H1 (cell line): ENCODE data around the gene TM4SF20. TPM values are rescaled to one million over a fixed set of nuclear protein-coding genes. Genes with fewer than 3 reads are reported as not detected.

Experiments used
- BACH1 ChIP-seq: IDR thresholded peaks from 2 replicates; pipeline ENCODE4 v1.6.1; 2012; ENCODE audit warnings: low read length, improper control_type of control experiment
- BCL11A ChIP-seq, 2 experiments: IDR thresholded peaks; one replicate each; pipeline ENCODE4 v1.6.1; 2011; ENCODE audit warnings: low read depth in 2 of 2, low read length in 2 of 2, mild to moderate bottlenecking in 2 of 2
- CBX8 ChIP-seq: fragments of 300-800, 300-1000 bp; sonication (generic); IDR thresholded peaks from 2 replicates; pipeline ENCODE4 v1.7.1; 2016; ENCODE audit warnings: low read depth, low read length, borderline replicate concordance
- CHD2 ChIP-seq: IDR thresholded peaks from 2 replicates; pipeline ENCODE4 v1.6.1; 2012; ENCODE audit warnings: low read length, improper control_type of control experiment
- FOSL1 ChIP-seq: IDR thresholded peaks from 2 replicates; pipeline ENCODE4 v1.6.1; 2011; ENCODE audit warnings: mild to moderate bottlenecking, low read depth, low read length, moderate library complexity; ENCODE audit not compliant: insufficient read depth
- JUND ChIP-seq: IDR thresholded peaks from 2 replicates; pipeline ENCODE4 v1.6.1; 2011; ENCODE audit warnings: mild to moderate bottlenecking, improper control_type of control experiment, low read length
- MAFK ChIP-seq: IDR thresholded peaks from 2 replicates; pipeline ENCODE4 v1.6.1; 2012; ENCODE audit warnings: low read depth, mild to moderate bottlenecking, improper control_type of control experiment, low read length
- RFX5 ChIP-seq: IDR thresholded peaks from 2 replicates; pipeline ENCODE4 v1.6.1; 2011; ENCODE audit warnings: low read depth, low read length, improper control_type of control experiment, borderline replicate concordance
- SP4 ChIP-seq: IDR thresholded peaks from 2 replicates; pipeline ENCODE4 v1.6.1; 2012; ENCODE audit warnings: low read length, inconsistent platforms
- TAF1 ChIP-seq: IDR thresholded peaks from 2 replicates; pipeline ENCODE4 v1.6.1; 2011; ENCODE audit warnings: mild to moderate bottlenecking, low read depth, low read length
- polyA plus RNA-seq, 7 experiments: library from polyadenylated mRNA; depleted of rRNA in 3 of 7; stranded (reverse) in 5 of 7; unstranded in 2 of 7; fragments of >200 nt in 5 of 7; fragments of 200-250 nt in 2 of 7; gene quantifications; 1 replicate in 5 of 7; 2 replicates in 1 of 7; 4 replicates in 1 of 7; pipeline versions ENCODE4 v1.2.1 to v1.2.3, GENCODE V29; 2011 to 2013; ENCODE audit warnings: missing spikeins in 2 of 7, mixed read lengths in 2 of 7
- total RNA-seq: library from RNA; stranded (reverse); fragmentation: NEBNext Ultra II Directional; extraction: Animal tissue kit (Norgen Biotek cat#: 25700); gene quantifications from 2 replicates; pipeline ENCODE4 v1.2.1, GENCODE V29; 2021
- TF ChIP-seq, protein P1 (sequence below): fragments of 300-600 bp; sonication (generic); IDR thresholded peaks from 2 replicates; pipeline ENCODE4 v1.7.1; 2012; ENCODE audit warnings: low read length, moderate library complexity, mild to moderate bottlenecking, inconsistent platforms; ENCODE audit not compliant: insufficient replicate concordance
- TF ChIP-seq, protein P2 (sequence below): IDR thresholded peaks from 2 replicates; pipeline ENCODE4 v1.6.1; 2011; ENCODE audit warnings: low read depth, mild to moderate bottlenecking, low read length; ENCODE audit not compliant: insufficient read depth

The TM4SF20 gene
- total and polyA plus RNA-seq, 2 of the 8 experiments (the other 6 are each of a cell fraction or from before 2014, with no cell fraction given), result not detected

DNA sequence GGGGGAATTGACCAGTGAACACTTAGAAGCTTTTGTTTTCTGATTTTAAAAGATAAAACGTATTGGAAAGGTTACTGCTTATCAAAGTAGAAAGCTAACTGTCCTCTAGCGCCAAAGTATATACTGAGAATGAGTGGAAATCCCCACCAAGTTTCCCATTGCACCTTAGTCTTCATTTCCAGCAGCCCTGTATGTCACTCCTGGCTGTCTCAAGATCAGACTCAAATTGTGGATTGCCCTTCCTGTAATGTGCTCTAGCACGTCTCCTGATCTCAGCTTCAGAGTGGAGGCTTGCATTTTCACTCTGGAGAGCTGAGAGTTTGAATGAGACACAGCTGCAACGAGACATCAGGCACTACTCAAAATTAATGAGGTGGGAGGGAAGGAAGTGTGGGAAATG, 27.5 kb downstream of the TM4SF20 start (continued):
- TF ChIP-seq, protein P1, sequence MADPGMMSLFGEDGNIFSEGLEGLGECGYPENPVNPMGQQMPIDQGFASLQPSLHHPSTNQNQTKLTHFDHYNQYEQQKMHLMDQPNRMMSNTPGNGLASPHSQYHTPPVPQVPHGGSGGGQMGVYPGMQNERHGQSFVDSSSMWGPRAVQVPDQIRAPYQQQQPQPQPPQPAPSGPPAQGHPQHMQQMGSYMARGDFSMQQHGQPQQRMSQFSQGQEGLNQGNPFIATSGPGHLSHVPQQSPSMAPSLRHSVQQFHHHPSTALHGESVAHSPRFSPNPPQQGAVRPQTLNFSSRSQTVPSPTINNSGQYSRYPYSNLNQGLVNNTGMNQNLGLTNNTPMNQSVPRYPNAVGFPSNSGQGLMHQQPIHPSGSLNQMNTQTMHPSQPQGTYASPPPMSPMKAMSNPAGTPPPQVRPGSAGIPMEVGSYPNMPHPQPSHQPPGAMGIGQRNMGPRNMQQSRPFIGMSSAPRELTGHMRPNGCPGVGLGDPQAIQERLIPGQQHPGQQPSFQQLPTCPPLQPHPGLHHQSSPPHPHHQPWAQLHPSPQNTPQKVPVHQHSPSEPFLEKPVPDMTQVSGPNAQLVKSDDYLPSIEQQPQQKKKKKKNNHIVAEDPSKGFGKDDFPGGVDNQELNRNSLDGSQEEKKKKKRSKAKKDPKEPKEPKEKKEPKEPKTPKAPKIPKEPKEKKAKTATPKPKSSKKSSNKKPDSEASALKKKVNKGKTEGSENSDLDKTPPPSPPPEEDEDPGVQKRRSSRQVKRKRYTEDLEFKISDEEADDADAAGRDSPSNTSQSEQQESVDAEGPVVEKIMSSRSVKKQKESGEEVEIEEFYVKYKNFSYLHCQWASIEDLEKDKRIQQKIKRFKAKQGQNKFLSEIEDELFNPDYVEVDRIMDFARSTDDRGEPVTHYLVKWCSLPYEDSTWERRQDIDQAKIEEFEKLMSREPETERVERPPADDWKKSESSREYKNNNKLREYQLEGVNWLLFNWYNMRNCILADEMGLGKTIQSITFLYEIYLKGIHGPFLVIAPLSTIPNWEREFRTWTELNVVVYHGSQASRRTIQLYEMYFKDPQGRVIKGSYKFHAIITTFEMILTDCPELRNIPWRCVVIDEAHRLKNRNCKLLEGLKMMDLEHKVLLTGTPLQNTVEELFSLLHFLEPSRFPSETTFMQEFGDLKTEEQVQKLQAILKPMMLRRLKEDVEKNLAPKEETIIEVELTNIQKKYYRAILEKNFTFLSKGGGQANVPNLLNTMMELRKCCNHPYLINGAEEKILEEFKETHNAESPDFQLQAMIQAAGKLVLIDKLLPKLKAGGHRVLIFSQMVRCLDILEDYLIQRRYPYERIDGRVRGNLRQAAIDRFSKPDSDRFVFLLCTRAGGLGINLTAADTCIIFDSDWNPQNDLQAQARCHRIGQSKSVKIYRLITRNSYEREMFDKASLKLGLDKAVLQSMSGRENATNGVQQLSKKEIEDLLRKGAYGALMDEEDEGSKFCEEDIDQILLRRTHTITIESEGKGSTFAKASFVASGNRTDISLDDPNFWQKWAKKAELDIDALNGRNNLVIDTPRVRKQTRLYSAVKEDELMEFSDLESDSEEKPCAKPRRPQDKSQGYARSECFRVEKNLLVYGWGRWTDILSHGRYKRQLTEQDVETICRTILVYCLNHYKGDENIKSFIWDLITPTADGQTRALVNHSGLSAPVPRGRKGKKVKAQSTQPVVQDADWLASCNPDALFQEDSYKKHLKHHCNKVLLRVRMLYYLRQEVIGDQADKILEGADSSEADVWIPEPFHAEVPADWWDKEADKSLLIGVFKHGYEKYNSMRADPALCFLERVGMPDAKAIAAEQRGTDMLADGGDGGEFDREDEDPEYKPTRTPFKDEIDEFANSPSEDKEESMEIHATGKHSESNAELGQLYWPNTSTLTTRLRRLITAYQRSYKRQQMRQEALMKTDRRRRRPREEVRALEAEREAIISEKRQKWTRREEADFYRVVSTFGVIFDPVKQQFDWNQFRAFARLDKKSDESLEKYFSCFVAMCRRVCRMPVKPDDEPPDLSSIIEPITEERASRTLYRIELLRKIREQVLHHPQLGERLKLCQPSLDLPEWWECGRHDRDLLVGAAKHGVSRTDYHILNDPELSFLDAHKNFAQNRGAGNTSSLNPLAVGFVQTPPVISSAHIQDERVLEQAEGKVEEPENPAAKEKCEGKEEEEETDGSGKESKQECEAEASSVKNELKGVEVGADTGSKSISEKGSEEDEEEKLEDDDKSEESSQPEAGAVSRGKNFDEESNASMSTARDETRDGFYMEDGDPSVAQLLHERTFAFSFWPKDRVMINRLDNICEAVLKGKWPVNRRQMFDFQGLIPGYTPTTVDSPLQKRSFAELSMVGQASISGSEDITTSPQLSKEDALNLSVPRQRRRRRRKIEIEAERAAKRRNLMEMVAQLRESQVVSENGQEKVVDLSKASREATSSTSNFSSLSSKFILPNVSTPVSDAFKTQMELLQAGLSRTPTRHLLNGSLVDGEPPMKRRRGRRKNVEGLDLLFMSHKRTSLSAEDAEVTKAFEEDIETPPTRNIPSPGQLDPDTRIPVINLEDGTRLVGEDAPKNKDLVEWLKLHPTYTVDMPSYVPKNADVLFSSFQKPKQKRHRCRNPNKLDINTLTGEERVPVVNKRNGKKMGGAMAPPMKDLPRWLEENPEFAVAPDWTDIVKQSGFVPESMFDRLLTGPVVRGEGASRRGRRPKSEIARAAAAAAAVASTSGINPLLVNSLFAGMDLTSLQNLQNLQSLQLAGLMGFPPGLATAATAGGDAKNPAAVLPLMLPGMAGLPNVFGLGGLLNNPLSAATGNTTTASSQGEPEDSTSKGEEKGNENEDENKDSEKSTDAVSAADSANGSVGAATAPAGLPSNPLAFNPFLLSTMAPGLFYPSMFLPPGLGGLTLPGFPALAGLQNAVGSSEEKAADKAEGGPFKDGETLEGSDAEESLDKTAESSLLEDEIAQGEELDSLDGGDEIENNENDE, result no peak
- TF ChIP-seq MAFK (no peak), BACH1 (no peak), JUND (no peak), CBX8 (no peak), FOSL1 (no peak), CHD2 (no peak), RFX5 (no peak), SP4 (no peak), BCL11A (IDR thresholded peaks at IDR 0.05; ENCODE audit: low read depth in 2 of 2, low read length in 2 of 2) (no peak), TAF1 (no peak)
- TF ChIP-seq, protein P2, sequence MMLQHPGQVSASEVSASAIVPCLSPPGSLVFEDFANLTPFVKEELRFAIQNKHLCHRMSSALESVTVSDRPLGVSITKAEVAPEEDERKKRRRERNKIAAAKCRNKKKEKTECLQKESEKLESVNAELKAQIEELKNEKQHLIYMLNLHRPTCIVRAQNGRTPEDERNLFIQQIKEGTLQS, result no peak
